Cardiac fibroblast (primary cell): ENCODE results near the gene SELENOH.
A peak's percentile ranks its signal among the peaks of the same experiment; 100 is the strongest.

Source experiments
- DNase-seq, 2 donors: peaks; one replicate each; pipeline versions ENCODE4 v3.0.0 to v3.0.0-alpha.2; 2010; ENCODE audit warnings: low read depth in 2 of 2
- H3K4me3 ChIP-seq, 2 donors: replicated peaks in 1 of 2; 1 replicate in 1 of 2; 2 replicates in 1 of 2; pipeline ENCODE4 v1.5.1; 2011; ENCODE audit warnings: low read depth in 2 of 2, low read length in 2 of 2, mild to moderate bottlenecking in 2 of 2, moderate library complexity in 1 of 2
- TF ChIP-seq, protein P1 (sequence below): IDR thresholded peaks from one replicate; pipeline ENCODE4 v1.5.1; 2011; ENCODE audit warnings: low read depth, mild to moderate bottlenecking, low read length, inconsistent platforms

The SELENOH gene

DNA sequence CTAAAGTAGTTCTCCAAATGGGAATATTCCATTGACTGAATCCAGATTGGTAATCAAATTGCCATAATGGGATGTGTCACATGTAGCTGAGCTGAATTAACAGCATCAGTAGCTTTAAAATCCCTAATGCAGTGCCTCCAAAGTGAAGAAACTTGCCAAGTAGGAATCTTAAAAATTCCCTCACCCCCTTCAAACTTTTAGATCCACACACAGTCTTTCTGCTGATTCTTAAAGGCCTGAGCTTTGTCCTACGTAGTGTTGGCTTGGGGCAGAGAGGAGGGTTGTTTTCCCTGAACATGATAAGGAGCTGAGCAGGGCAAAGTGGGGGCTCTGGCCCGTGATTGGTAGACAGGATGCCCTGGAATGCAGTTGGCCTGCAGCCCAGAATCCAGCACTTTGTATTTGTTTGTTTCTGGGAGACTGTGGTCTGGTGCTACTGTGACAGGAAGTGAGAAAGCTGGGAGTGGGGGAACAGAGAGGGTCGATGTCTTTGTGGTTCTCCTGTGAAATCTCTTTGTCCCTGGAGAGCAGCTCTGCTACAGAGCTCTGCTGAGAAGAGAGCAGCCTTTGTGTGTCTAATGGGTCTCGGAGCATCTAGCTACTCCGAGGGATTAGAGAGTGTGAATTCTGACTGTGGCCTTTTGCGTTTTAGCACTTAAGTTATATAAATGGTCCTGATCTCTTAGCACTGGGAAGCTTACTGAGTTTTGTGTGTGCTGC, 37.2 kb downstream of the SELENOH start:
- peak overlapping the region; percentile 0 to 13 for H3K4me3 ChIP-seq
- TF ChIP-seq, protein P1, sequence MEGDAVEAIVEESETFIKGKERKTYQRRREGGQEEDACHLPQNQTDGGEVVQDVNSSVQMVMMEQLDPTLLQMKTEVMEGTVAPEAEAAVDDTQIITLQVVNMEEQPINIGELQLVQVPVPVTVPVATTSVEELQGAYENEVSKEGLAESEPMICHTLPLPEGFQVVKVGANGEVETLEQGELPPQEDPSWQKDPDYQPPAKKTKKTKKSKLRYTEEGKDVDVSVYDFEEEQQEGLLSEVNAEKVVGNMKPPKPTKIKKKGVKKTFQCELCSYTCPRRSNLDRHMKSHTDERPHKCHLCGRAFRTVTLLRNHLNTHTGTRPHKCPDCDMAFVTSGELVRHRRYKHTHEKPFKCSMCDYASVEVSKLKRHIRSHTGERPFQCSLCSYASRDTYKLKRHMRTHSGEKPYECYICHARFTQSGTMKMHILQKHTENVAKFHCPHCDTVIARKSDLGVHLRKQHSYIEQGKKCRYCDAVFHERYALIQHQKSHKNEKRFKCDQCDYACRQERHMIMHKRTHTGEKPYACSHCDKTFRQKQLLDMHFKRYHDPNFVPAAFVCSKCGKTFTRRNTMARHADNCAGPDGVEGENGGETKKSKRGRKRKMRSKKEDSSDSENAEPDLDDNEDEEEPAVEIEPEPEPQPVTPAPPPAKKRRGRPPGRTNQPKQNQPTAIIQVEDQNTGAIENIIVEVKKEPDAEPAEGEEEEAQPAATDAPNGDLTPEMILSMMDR, result no peak
- peak; percentile 98 to 100 for DNase-seq

GRCh38 chr11:57779276-57779675, 38.0 kb downstream of the SELENOH start:
- TF ChIP-seq, protein P1, result no peak
- peak; percentile 59 to 83 for DNase-seq
- H3K4me3 ChIP-seq, result no peak overlapping the region

GRCh38 chr11:57781529-57781943, 40.2 kb downstream of the SELENOH start:
- H3K4me3 ChIP-seq, result no peak overlapping the region
- TF ChIP-seq, protein P1, result no peak
- peak; percentile 42 to 45 for DNase-seq

DNA sequence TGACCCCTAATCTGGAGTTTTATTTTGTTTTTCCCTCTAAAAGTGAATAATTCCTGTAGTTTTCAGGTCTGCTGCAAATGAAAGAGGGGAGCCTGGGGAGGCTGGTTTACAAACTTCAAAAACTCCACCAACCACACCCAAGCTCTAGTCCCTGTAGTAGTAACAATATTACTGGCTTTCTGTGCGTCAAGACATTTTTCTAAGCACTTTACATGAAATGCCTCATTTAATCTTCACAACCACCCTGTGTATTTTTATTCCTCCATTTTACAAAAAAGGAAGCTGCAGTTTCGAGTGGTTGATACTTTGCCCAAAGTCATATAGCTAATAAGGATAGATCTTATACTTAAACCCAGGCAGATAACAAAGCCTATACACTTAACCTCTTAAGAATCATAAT, 43.8 kb downstream of the SELENOH start:
- TF ChIP-seq, protein P1, result no peak

GRCh38 chr11:57786436-57786835, 45.1 kb downstream of the SELENOH start:
- H3K4me3 ChIP-seq, result no peak overlapping the region
- TF ChIP-seq, protein P1, result no peak
- DNase-seq, result no peak

More for the DNA sequence above, 43.8 kb downstream of the SELENOH start:
- no peak for DNase-seq
- no peak overlapping the region for H3K4me3 ChIP-seq

GRCh38 chr11:57787006-57787604, 45.8 kb downstream of the SELENOH start:
- DNase-seq, result no peak
- TF ChIP-seq, protein P1, result no peak
- no peak overlapping the region for H3K4me3 ChIP-seq
